ENCODE measurements around the gene MIOS.

- TF ChIP-seq, protein P1, sequence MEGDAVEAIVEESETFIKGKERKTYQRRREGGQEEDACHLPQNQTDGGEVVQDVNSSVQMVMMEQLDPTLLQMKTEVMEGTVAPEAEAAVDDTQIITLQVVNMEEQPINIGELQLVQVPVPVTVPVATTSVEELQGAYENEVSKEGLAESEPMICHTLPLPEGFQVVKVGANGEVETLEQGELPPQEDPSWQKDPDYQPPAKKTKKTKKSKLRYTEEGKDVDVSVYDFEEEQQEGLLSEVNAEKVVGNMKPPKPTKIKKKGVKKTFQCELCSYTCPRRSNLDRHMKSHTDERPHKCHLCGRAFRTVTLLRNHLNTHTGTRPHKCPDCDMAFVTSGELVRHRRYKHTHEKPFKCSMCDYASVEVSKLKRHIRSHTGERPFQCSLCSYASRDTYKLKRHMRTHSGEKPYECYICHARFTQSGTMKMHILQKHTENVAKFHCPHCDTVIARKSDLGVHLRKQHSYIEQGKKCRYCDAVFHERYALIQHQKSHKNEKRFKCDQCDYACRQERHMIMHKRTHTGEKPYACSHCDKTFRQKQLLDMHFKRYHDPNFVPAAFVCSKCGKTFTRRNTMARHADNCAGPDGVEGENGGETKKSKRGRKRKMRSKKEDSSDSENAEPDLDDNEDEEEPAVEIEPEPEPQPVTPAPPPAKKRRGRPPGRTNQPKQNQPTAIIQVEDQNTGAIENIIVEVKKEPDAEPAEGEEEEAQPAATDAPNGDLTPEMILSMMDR (conservative IDR thresholded peaks at IDR 0.05; ENCODE audit: low read length), result no peak
- TF ChIP-seq EZH2phosphoT487 (IDR thresholded peaks at IDR 0.05; ENCODE audit: borderline replicate concordance), result no peak
Measured at GRCh38 chr7:7529328-7529727, 37.4 kb upstream of the MIOS start.
